Measurements from ENCODE around the gene RPL9. TPM values are rescaled to one million over a fixed set of nuclear protein-coding genes. Genes with fewer than 3 reads are reported as not detected.

RPL9 gene
- total RNA-seq, 4 donors from 2014 or later: 1,178 to 4,608 (median 3,940) TPM

GRCh38 chr4:39498727-39499020, 40.0 kb upstream of the RPL9 start:
- H3K27ac ChIP-seq: no peak overlapping the region
- no peak overlapping the region for H3K4me3 ChIP-seq (replicated peaks in 1 of 3)
- DNase-seq: no peak
- H3K9me3 ChIP-seq: no peaks in the 10 kb centered on the region
- peaks cover 14 to 24% of the 10 kb centered on the region in 2 donors for H3K36me3 ChIP-seq
- no peaks in the 10 kb centered on the region for H3K4me1 ChIP-seq
- no peak for TF ChIP-seq POLR2A (IDR thresholded peaks at IDR 0.05)
- no peak for TF ChIP-seq CTCF (IDR thresholded peaks at IDR 0.05)
- H3K27me3 ChIP-seq: no peaks in the 10 kb centered on the region
- intact Hi-C loops (cut with DNase I): no loop called here

GRCh38 chr4:39497909-39498726, 39.4 kb upstream of the RPL9 start:
- intact Hi-C loops (cut with DNase I): no loop called here

GRCh38 chr4:39495446-39496213, 36.9 kb upstream of the RPL9 start:
- Histone ChIP-seq H3K4me1 (no peaks in the 10 kb centered on the region), H3K36me3 (peaks cover 7 to 12% of the 10 kb centered on the region in 2 donors), H3K27ac (no peak overlapping the region), H3K27me3 (no peaks in the 10 kb centered on the region), H3K9me3 (no peaks in the 10 kb centered on the region), H3K4me3 (replicated peaks in 1 of 3) (no peak overlapping the region)
- intact Hi-C loops (cut with DNase I): no loop called here
- no peak for DNase-seq
- TF ChIP-seq POLR2A (IDR thresholded peaks at IDR 0.05): no peak
- no peak for TF ChIP-seq CTCF (IDR thresholded peaks at IDR 0.05)
- WGBS, 2 donors: 74 to 75% methylated on average over 4 of the region's 4 CpGs

More at GRCh38 chr4:39497909-39498726, 39.4 kb upstream of the RPL9 start:
- no peaks in the 10 kb centered on the region for H3K27me3 ChIP-seq
- H3K9me3 ChIP-seq: no peaks in the 10 kb centered on the region
- TF ChIP-seq CTCF (IDR thresholded peaks at IDR 0.05) (no peak), POLR2A (IDR thresholded peaks at IDR 0.05) (no peak)
- peaks cover 9 to 18% of the 10 kb centered on the region in 2 donors for H3K36me3 ChIP-seq
- WGBS, 2 donors: 91 to 93% methylated on average over 1 of the region's 1 CpG
- H3K4me1 ChIP-seq: no peaks in the 10 kb centered on the region
- DNase-seq: no peak
- no peak overlapping the region for H3K4me3 ChIP-seq (replicated peaks in 1 of 3)
- no peak overlapping the region for H3K27ac ChIP-seq

GRCh38 chr4:39494354-39494753, 35.6 kb upstream of the RPL9 start:
- no peaks in the 10 kb centered on the region for H3K4me1 ChIP-seq
- intact Hi-C loops (cut with DNase I): no loop called here
- no peaks in the 10 kb centered on the region for H3K27me3 ChIP-seq
- no peak for TF ChIP-seq POLR2A (IDR thresholded peaks at IDR 0.05)
- no peak for TF ChIP-seq CTCF (IDR thresholded peaks at IDR 0.05)
- H3K27ac ChIP-seq: no peak overlapping the region
- WGBS, 2 donors: 88 to 96% methylated on average over 1 of the region's 1 CpG
- no peaks in the 10 kb centered on the region for H3K9me3 ChIP-seq
- H3K4me3 ChIP-seq (replicated peaks in 1 of 3): no peak overlapping the region
- peaks cover 4 to 8% of the 10 kb centered on the region in 2 donors for H3K36me3 ChIP-seq
- DNase-seq: no peak

GRCh38 chr4:39490322-39490721, 31.6 kb upstream of the RPL9 start:
- Histone ChIP-seq H3K36me3 (no peaks in the 10 kb centered on the region), H3K4me3 (replicated peaks in 1 of 3) (no peak overlapping the region), H3K27ac (no peak overlapping the region), H3K9me3 (no peaks in the 10 kb centered on the region), H3K4me1 (no peaks in the 10 kb centered on the region), H3K27me3 (no peaks in the 10 kb centered on the region)
- TF ChIP-seq CTCF (IDR thresholded peaks at IDR 0.05) (no peak), POLR2A (IDR thresholded peaks at IDR 0.05) (no peak)
- no peak for DNase-seq
- WGBS, 2 donors: 80 to 100% methylated on average over 2 of the region's 2 CpGs
- intact Hi-C loops (cut with DNase I): no loop called here
